ENCODE data around the gene OR7A10. TPM values are rescaled to one million over a fixed set of nuclear protein-coding genes. Genes with fewer than 3 reads are reported as not detected.
"Not testable (repeated sequence)": the region's sequence is repeated elsewhere in the genome, so short reads cannot be mapped to it uniquely, and the experiment has no call there.

Gene OR7A10
- total RNA-seq, 1 donor from 2014 or later = not detected

- TF ChIP-seq CTCF (IDR thresholded peaks at IDR 0.05; ENCODE audit: insufficient read depth, low read length, poor library complexity, severe bottlenecking) = no peak
- DNase-seq (ENCODE audit: low read depth) = no peak
- Histone ChIP-seq H3K27me3 (ENCODE audit: control insufficient read depth, insufficient read depth, low read length) (no peaks in the 10 kb centered on the region), H3K36me3 (ENCODE audit: control insufficient read depth, insufficient read depth, low read length) (no peaks in the 10 kb centered on the region), H3K4me3 (ENCODE audit: low read depth, low read length) (no peak overlapping the region)
These were observed 39.3 kb downstream of the OR7A10 start for GRCh38 chr19:14809272-14810057.

- H3K27me3 ChIP-seq (ENCODE audit: control insufficient read depth, insufficient read depth, low read length) = no peaks in the 10 kb centered on the region
- no peak overlapping the region for H3K4me3 ChIP-seq (ENCODE audit: low read depth, low read length)
- no peaks in the 10 kb centered on the region for H3K36me3 ChIP-seq (ENCODE audit: control insufficient read depth, insufficient read depth, low read length)
- TF ChIP-seq CTCF (IDR thresholded peaks at IDR 0.05; ENCODE audit: insufficient read depth, low read length, poor library complexity, severe bottlenecking) = no peak
- no peak for DNase-seq (ENCODE audit: low read depth)
These were observed 44.0 kb downstream of the OR7A10 start for GRCh38 chr19:14804765-14805164.

- no peak for TF ChIP-seq CTCF (IDR thresholded peaks at IDR 0.05; ENCODE audit: insufficient read depth, low read length, poor library complexity, severe bottlenecking)
These were observed 50.0 kb downstream of the OR7A10 start for GRCh38 chr19:14798760-14799159.

GRCh38 chr19:14796021-14796420, 52.7 kb downstream of the OR7A10 start:
- no peaks in the 10 kb centered on the region for H3K27me3 ChIP-seq (ENCODE audit: control insufficient read depth, insufficient read depth, low read length)
- no peak overlapping the region for H3K4me3 ChIP-seq (ENCODE audit: low read depth, low read length)
- no peak for DNase-seq (ENCODE audit: low read depth)
- no peaks in the 10 kb centered on the region for H3K36me3 ChIP-seq (ENCODE audit: control insufficient read depth, insufficient read depth, low read length)
- TF ChIP-seq CTCF (IDR thresholded peaks at IDR 0.05; ENCODE audit: insufficient read depth, low read length, poor library complexity, severe bottlenecking) = no peak

More at GRCh38 chr19:14798760-14799159, 50.0 kb downstream of the OR7A10 start:
- Histone ChIP-seq H3K36me3 (ENCODE audit: control insufficient read depth, insufficient read depth, low read length) (no peaks in the 10 kb centered on the region), H3K4me3 (ENCODE audit: low read depth, low read length) (no peak overlapping the region), H3K27me3 (ENCODE audit: control insufficient read depth, insufficient read depth, low read length) (no peaks in the 10 kb centered on the region)
- no peak for DNase-seq (ENCODE audit: low read depth)

GRCh38 chr19:14795078-14795721, 53.5 kb downstream of the OR7A10 start:
- TF ChIP-seq CTCF (IDR thresholded peaks at IDR 0.05; ENCODE audit: insufficient read depth, low read length, poor library complexity, severe bottlenecking) = no peak
- no peak for DNase-seq (ENCODE audit: low read depth)
- Histone ChIP-seq H3K36me3 (ENCODE audit: control insufficient read depth, insufficient read depth, low read length) (no peaks in the 10 kb centered on the region), H3K4me3 (ENCODE audit: low read depth, low read length) (no peak overlapping the region), H3K27me3 (ENCODE audit: control insufficient read depth, insufficient read depth, low read length) (no peaks in the 10 kb centered on the region)

GRCh38 chr19:14792250-14792649, 56.5 kb downstream of the OR7A10 start:
- H3K27me3 ChIP-seq (ENCODE audit: control insufficient read depth, insufficient read depth, low read length); H3K4me3 ChIP-seq (ENCODE audit: low read depth, low read length); H3K36me3 ChIP-seq (ENCODE audit: control insufficient read depth, insufficient read depth, low read length); DNase-seq (ENCODE audit: low read depth): not testable (repeated sequence)

Other genes with a start within 250 kb of the OR7A10 start
- not detected in 2 replicates for gene ADGRE3, start 174.1 kb downstream of the OR7A10 start, total RNA-seq
- gene ZNF333, start 158.9 kb downstream of the OR7A10 start, total RNA-seq = 9.0 and 14.5 TPM in 2 replicates
- 0.21 and 0.27 TPM in 2 replicates for gene ADGRE2, start 70.4 kb downstream of the OR7A10 start, total RNA-seq
- not detected in 2 replicates for gene OR7A5, start 13.7 kb downstream of the OR7A10 start, total RNA-seq
- gene OR7C1, start 13.7 kb downstream of the OR7A10 start, total RNA-seq = not detected in 2 replicates
- not detected in 2 replicates for gene OR7A17, start 37.2 kb upstream of the OR7A10 start, total RNA-seq
- gene OR7C2, start 92.6 kb upstream of the OR7A10 start, total RNA-seq = not detected in 2 replicates
- gene SLC1A6, start 130.9 kb upstream of the OR7A10 start, total RNA-seq = not detected in 2 replicates
- gene CASP14, start 200.6 kb upstream of the OR7A10 start, total RNA-seq = not detected in 2 replicates
- gene OR1I1, start 233.3 kb upstream of the OR7A10 start, total RNA-seq = not detected in 2 replicates